MM.1S (cell line): Measurements from ENCODE around the gene CPA5.
"Not testable (repeated sequence)": the region's sequence is repeated elsewhere in the genome, so short reads cannot be mapped to it uniquely, and the experiment has no call there.

Experiments
- CTCF ChIP-seq: fragments of 300-600 bp; sonication (generic); IDR thresholded peaks from 2 replicates; pipeline ENCODE4 v1.5.1; 2016; ENCODE audit warnings: antibody characterized with exemption, low read length, mixed read lengths
- EZH2 ChIP-seq: fragments of 300-600 bp; sonication (generic); optimal IDR thresholded peaks from 2 replicates; pipeline ENCODE3; 2017; ENCODE audit warnings: low read depth, mild to moderate bottlenecking, antibody characterized with exemption, low read length, mixed read lengths
- EZH2phosphoT487 ChIP-seq: fragments of 300-600 bp; sonication (generic); IDR thresholded peaks from 2 replicates; pipeline ENCODE4 v1.6.1; 2018; ENCODE audit warnings: antibody characterized with exemption, low read length

DNA sequence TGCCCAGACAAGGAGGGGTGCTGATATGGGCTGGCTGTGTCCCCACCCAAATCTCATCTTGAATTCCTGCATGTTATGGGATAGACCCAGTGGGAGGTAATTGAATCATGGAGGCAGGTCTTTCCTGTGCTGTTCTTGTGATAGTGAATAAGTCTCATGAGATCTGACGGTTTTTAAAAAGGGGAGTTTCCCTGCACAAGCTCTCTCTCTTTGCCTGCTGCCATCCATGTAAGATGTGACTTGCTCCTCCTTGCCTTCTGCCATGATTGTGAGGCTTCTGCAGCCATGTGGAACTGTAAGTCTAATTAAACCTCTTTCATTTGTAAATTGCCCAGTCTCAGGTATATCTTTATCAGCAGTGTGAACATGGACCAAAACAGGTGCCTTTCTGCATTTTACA, 31.8 kb downstream of the CPA5 start:
- TF ChIP-seq CTCF, EZH2, EZH2phosphoT487: not testable (repeated sequence)
